HEK293T (cell line): ENCODE measurements around the gene IZUMO1.

Source experiments
- CTBP1 ChIP-seq: fragments of 450-650 bp; IDR thresholded peaks from 2 replicates; pipeline ENCODE4 v1.6.1; 2016; ENCODE audit warnings: borderline replicate concordance
- ELF4 ChIP-seq: fragments of 450-650 bp; IDR thresholded peaks from 2 replicates; pipeline ENCODE4 v1.6.1; 2017; ENCODE audit warnings: antibody characterized with exemption
- FOXK2 ChIP-seq: fragments of 450-650 bp; IDR thresholded peaks from 2 replicates; pipeline ENCODE4 v1.6.1; 2016; ENCODE audit warnings: mild to moderate bottlenecking
- FOXM1 ChIP-seq: fragments of 450-650 bp; IDR thresholded peaks from 2 replicates; pipeline ENCODE4 v1.6.1; 2017; ENCODE audit warnings: mild to moderate bottlenecking, borderline replicate concordance
- NFRKB ChIP-seq: fragments of 450-650 bp; IDR thresholded peaks from 2 replicates; pipeline ENCODE4 v1.6.1; 2016; ENCODE audit warnings: mild to moderate bottlenecking, moderate library complexity

DNA sequence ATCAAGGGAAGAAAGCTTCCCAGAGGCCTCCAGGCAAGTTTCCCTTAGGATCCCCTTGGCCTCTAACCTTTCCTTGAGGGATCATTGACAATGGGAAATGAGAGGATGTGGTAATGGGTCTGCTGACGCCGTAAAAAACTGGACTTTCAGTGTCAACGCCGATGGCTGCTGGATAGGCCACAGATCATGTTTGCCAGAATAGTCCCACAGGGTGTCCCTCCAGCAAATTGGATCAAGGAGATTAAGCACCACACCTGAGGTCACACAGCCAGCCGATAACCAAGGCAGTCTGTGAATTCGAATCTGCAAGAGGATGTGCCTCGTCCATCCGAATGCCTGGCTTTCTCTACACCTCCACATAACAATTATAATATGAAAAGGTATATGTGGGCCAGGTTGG, 46.6 kb upstream of the IZUMO1 start:
- TF ChIP-seq NFRKB = no peak
- no peak for TF ChIP-seq CTBP1
- TF ChIP-seq FOXK2 = no peak
- TF ChIP-seq ELF4 = no peak
- no peak for TF ChIP-seq FOXM1
